Sigmoid colon (tissue), 7 donors: ENCODE results near the gene WWTR1. TPM values are rescaled to one million over a fixed set of nuclear protein-coding genes. Genes with fewer than 3 reads are reported as not detected.

Experiments
- DNase-seq: peaks from one replicate; pipeline ENCODE4 v3.0.0-alpha.2; 2019
- H3K27ac ChIP-seq, 4 donors: fragments of 200-600 bp; sonication (generic); one replicate each; pipeline ENCODE4 v1.5.1; 2016 to 2019; ENCODE audit warnings: mild to moderate bottlenecking in 1 of 4
- H3K27me3 ChIP-seq, 3 donors: fragments of 200-600 bp; sonication (generic); one replicate each; pipeline ENCODE4 v1.5.1; 2019; ENCODE audit warnings: mild to moderate bottlenecking in 1 of 3
- H3K36me3 ChIP-seq, 4 donors: fragments of 200-600 bp; sonication (generic); one replicate each; pipeline ENCODE4 v1.5.1; 2016 to 2019
- H3K4me1 ChIP-seq, 4 donors: fragments of 200-600 bp; sonication (generic); one replicate each; pipeline ENCODE4 v1.5.1; 2017 to 2019
- H3K4me3 ChIP-seq, 4 donors: fragments of 200-600 bp; sonication (generic); one replicate each; pipeline ENCODE4 v1.5.1; 2017 to 2019; ENCODE audit warnings: mild to moderate bottlenecking in 2 of 4, moderate library complexity in 1 of 4
- H3K9me3 ChIP-seq, 4 donors: fragments of 200-600 bp in 3 of 4; sonication (generic) in 3 of 4; one replicate each; pipeline versions ENCODE4 v1.5.1 to v1.6.1; 2013 to 2019
- CTCF ChIP-seq, 4 experiments: fragments of 450-650 bp in 3 of 4; fragments of 200-600 bp in 1 of 4; IDR thresholded peaks; one replicate each; pipeline ENCODE4 v1.5.1; 2016 to 2019; ENCODE audit warnings: antibody characterized with exemption in 4 of 4, mild to moderate bottlenecking in 3 of 4, moderate library complexity in 2 of 4
- EP300 ChIP-seq, 4 donors: sonication (generic); formaldehyde crosslinking; IDR thresholded peaks; one replicate each; pipeline ENCODE4 v1.6.1; 2017; ENCODE audit warnings: antibody characterized with exemption in 4 of 4
- POLR2A ChIP-seq, 2 donors: fragments of 450-650 bp; IDR thresholded peaks; one replicate each; pipeline ENCODE4 v1.6.1; 2016; ENCODE audit warnings: antibody characterized with exemption in 2 of 2, mild to moderate bottlenecking in 2 of 2, moderate library complexity in 2 of 2
- POLR2AphosphoS5 ChIP-seq, 4 donors: sonication (generic); formaldehyde crosslinking; IDR thresholded peaks; one replicate each; pipeline ENCODE4 v1.6.1; 2017; ENCODE audit warnings: antibody characterized with exemption in 4 of 4
- WGBS, 2 donors: extraction: QIAGEN DNeasy Blood & Tissue Kit; methylation state at CpG; one replicate each; pipeline ENCODE4 v1.1.7; 2013; 5-methylcytosine and 5-hydroxymethylcytosine counted together
- intact Hi-C: fragments of 100-400 bp; cut with DNase I; formaldehyde crosslinking; loops from one replicate; pipeline ENCODE4 v1.15.1; 2023
- polyA plus RNA-seq, 3 donors: library from polyadenylated mRNA; stranded (reverse); fragments of 200-250 nt; gene quantifications; one replicate each; pipeline ENCODE4 v1.2.3, GENCODE V29; 2013
- total RNA-seq, 4 donors: library from RNA; depleted of rRNA; stranded (reverse); fragments of >200 nt; gene quantifications; one replicate each; pipeline ENCODE4 v1.1.0, GENCODE V29; 2016
- donor health status: healthy with polysubstance abuse.
- donor health status: Bipolar disorder and iron deficiency.
- donor health status: healthy.

The WWTR1 gene
- total and polyA plus RNA-seq, 7 donors = 7.9 to 340 (median 243) TPM

- peaks cover 0 to 9% (median 3%) of the 10 kb centered on the region in 4 donors for H3K9me3 ChIP-seq
- H3K27me3 ChIP-seq = no peaks in the 10 kb centered on the region
- no peak overlapping the region for H3K4me3 ChIP-seq
- DNase-seq = no peak
- intact Hi-C loops = no loop called here
- TF ChIP-seq POLR2A (IDR thresholded peaks at IDR 0.05) (no peak), EP300 (IDR thresholded peaks at IDR 0.05) (no peak), POLR2AphosphoS5 (IDR thresholded peaks at IDR 0.05) (no peak), CTCF (IDR thresholded peaks at IDR 0.05) (no peak)
- H3K27ac ChIP-seq = peak overlapping the region; percentile 3 to 61 (median 31)
- no peaks in the 10 kb centered on the region for H3K4me1 ChIP-seq
- no peaks in the 10 kb centered on the region for H3K36me3 ChIP-seq
- WGBS, 2 donors = 67 to 76% methylated on average over 4 of the region's 4 CpGs
Measured at GRCh38 chr3:149702691-149703441, 45.0 kb upstream of the WWTR1 start.

GRCh38 chr3:149701977-149702350 is 44.1 kb upstream of the WWTR1 start:
- Histone ChIP-seq H3K27me3 (no peaks in the 10 kb centered on the region), H3K4me1 (no peaks in the 10 kb centered on the region), H3K9me3 (peaks cover 0 to 9% (median 3%) of the 10 kb centered on the region in 4 donors), H3K36me3 (no peaks in the 10 kb centered on the region), H3K27ac (no peak overlapping the region), H3K4me3 (no peak overlapping the region)
- TF ChIP-seq EP300 (IDR thresholded peaks at IDR 0.05) = no peak
- no peak for TF ChIP-seq POLR2A (IDR thresholded peaks at IDR 0.05)
- TF ChIP-seq CTCF (IDR thresholded peaks at IDR 0.05) = no peak
- no peak for TF ChIP-seq POLR2AphosphoS5 (IDR thresholded peaks at IDR 0.05)
- intact Hi-C loops = no loop called here
- DNase-seq = no peak
- 88 to 93% methylated on average over 1 of the region's 1 CpG for WGBS, 2 donors

GRCh38 chr3:149701206-149701976 is 43.6 kb upstream of the WWTR1 start:
- Histone ChIP-seq H3K27ac (no peak overlapping the region), H3K36me3 (no peaks in the 10 kb centered on the region), H3K27me3 (no peaks in the 10 kb centered on the region), H3K4me3 (no peak overlapping the region), H3K9me3 (peaks cover 0 to 9% (median 3%) of the 10 kb centered on the region in 4 donors), H3K4me1 (no peaks in the 10 kb centered on the region)
- no peak for TF ChIP-seq POLR2A (IDR thresholded peaks at IDR 0.05)
- no peak for TF ChIP-seq EP300 (IDR thresholded peaks at IDR 0.05)
- TF ChIP-seq POLR2AphosphoS5 (IDR thresholded peaks at IDR 0.05) = no peak
- no peak for TF ChIP-seq CTCF (IDR thresholded peaks at IDR 0.05)
- DNase-seq = no peak
- intact Hi-C loops = no loop called here
- WGBS, 2 donors = 79 to 80% methylated on average over 12 of the region's 12 CpGs

GRCh38 chr3:149688122-149688757 is 30.4 kb upstream of the WWTR1 start:
- no peak overlapping the region for H3K27ac ChIP-seq
- H3K27me3 ChIP-seq = no peaks in the 10 kb centered on the region
- no peak overlapping the region for H3K4me3 ChIP-seq
- 48 to 83% methylated on average over 3 of the region's 3 CpGs for WGBS, 2 donors
- no peaks in the 10 kb centered on the region for H3K4me1 ChIP-seq
- DNase-seq = no peak
- no peaks in the 10 kb centered on the region for H3K9me3 ChIP-seq
- H3K36me3 ChIP-seq = no peaks in the 10 kb centered on the region
- TF ChIP-seq EP300 (IDR thresholded peaks at IDR 0.05) = no peak
- TF ChIP-seq POLR2AphosphoS5 (IDR thresholded peaks at IDR 0.05) = no peak
- no peak for TF ChIP-seq POLR2A (IDR thresholded peaks at IDR 0.05)
- TF ChIP-seq CTCF (IDR thresholded peaks at IDR 0.05) = no peak
- intact Hi-C loops = no loop called here
